GM18951 (cell line): ENCODE data around the gene APOBR.
"Not testable (repeated sequence)": the region's sequence is repeated elsewhere in the genome, so short reads cannot be mapped to it uniquely, and the experiment has no call there.

Experiments
- POLR2A ChIP-seq: IDR thresholded peaks from 4 replicates; pipeline ENCODE4 v1.6.1; 2011; ENCODE audit warnings: mild to moderate bottlenecking; ENCODE audit not compliant: insufficient read length, insufficient read depth; ENCODE audit errors: extremely low read depth
- in situ Hi-C: fragments of 300-500 bp; cut with MboI; formaldehyde crosslinking; loops from one replicate; pipeline ENCODE4 v1.12.0; 2022; ENCODE audit warnings: low sequenced_read_pairs, mixed read lengths, inconsistent platforms; ENCODE audit not compliant: unreplicated experiment

The APOBR gene

GRCh38 chr16:28495098-28495793, 803 bp downstream of the APOBR start:
- no peak for TF ChIP-seq POLR2A
- in situ Hi-C loops, result no loop called here

GRCh38 chr16:28495795-28496749, 1.6 kb downstream of the APOBR start:
- in situ Hi-C loops, result no loop called here

GRCh38 chr16:28496844-28497243, 2.4 kb downstream of the APOBR start:
- in situ Hi-C loops, result no loop called here
- no peak for TF ChIP-seq POLR2A

More at GRCh38 chr16:28495795-28496749, 1.6 kb downstream of the APOBR start:
- no peak for TF ChIP-seq POLR2A

- in situ Hi-C loops, result no loop called here
- TF ChIP-seq POLR2A, result no peak
These were observed 2.9 kb downstream of the APOBR start for GRCh38 chr16:28497386-28497785.

- in situ Hi-C loops, result no loop called here
- TF ChIP-seq POLR2A, result no peak
These were observed 3.6 kb downstream of the APOBR start for GRCh38 chr16:28497861-28498599.

- no peak for TF ChIP-seq POLR2A
- in situ Hi-C loops, result no loop called here
These were observed 4.4 kb downstream of the APOBR start for GRCh38 chr16:28498666-28499381.

- TF ChIP-seq POLR2A, result no peak
- in situ Hi-C loops, result no loop called here
These were observed 5.4 kb downstream of the APOBR start for GRCh38 chr16:28499854-28500253.

GRCh38 chr16:28500476-28501180, 6.2 kb downstream of the APOBR start:
- in situ Hi-C loops, result not testable (repeated sequence)

- in situ Hi-C loops, result no loop called here
- no peak for TF ChIP-seq POLR2A
These were observed 7.1 kb downstream of the APOBR start for GRCh38 chr16:28501258-28502232.

- in situ Hi-C loops, result no loop called here
- TF ChIP-seq POLR2A, result no peak
These were observed 7.8 kb downstream of the APOBR start for GRCh38 chr16:28502290-28502689.

- no peak for TF ChIP-seq POLR2A
- in situ Hi-C loops, result no loop called here
These were observed 9.2 kb downstream of the APOBR start for GRCh38 chr16:28503470-28504259.
